IPS-15b (cell line): ENCODE measurements around the gene MPDU1.

ENCODE experiments used
- H3K27me3 ChIP-seq: one replicate; pipeline ENCODE4 v1.6.1; 2013; ENCODE audit warnings: low read length; ENCODE audit not compliant: control insufficient read depth, insufficient read depth
- H3K36me3 ChIP-seq: one replicate; pipeline ENCODE4 v1.6.1; 2013; ENCODE audit warnings: low read length; ENCODE audit not compliant: control insufficient read depth, insufficient read depth
- H3K4me1 ChIP-seq: one replicate; pipeline ENCODE4 v1.6.1; 2013; ENCODE audit warnings: mild to moderate bottlenecking, low read length; ENCODE audit not compliant: control insufficient read depth, insufficient read depth
- H3K4me3 ChIP-seq: one replicate; pipeline ENCODE4 v1.5.1; 2013; ENCODE audit warnings: low read depth, low read length
- H3K9ac ChIP-seq: one replicate; pipeline ENCODE4 v1.6.1; 2013; ENCODE audit warnings: low read depth, mild to moderate bottlenecking, low read length
- H3K9me3 ChIP-seq: one replicate; pipeline ENCODE4 v1.6.1; 2013; ENCODE audit warnings: mild to moderate bottlenecking, low read length; ENCODE audit not compliant: control insufficient read depth, insufficient read depth

The MPDU1 gene

DNA sequence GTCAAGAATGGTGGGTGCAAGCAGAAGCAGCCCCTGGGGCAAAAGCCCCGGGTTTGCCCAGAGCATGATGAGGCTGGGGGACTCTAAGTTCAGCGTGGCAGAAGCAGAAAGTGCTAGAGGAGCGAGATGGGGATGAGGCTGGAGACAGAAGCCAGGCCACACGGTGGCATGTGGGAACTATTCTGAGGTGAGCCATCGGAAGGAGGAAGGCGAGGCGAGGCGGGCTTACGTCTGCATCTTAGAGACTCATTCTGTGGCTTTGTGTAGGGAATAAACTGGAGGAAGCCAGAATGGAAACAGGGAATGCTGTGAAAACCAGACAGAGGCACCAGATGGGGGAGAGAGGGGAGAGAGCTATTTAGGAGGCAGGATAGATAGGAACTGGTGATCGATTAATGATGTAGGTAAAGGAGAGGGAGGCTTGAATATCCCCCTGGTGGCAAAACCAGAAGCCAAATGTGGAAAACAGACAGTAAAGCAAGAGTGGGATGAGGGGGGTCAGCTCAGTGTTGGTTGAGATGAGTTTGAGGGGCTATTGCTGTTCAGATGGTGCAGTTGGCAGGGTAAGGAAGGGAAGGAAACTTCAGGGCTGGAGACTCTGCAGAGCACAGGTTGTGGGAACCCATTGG lies 28.2 kb upstream of the MPDU1 start:
- H3K4me1 ChIP-seq: peaks cover 18% of the 10 kb centered on the region
- no peaks in the 10 kb centered on the region for H3K9me3 ChIP-seq
- no peaks in the 10 kb centered on the region for H3K36me3 ChIP-seq
- H3K27me3 ChIP-seq: no peaks in the 10 kb centered on the region
- no peak overlapping the region for H3K4me3 ChIP-seq
- H3K9ac ChIP-seq: no peak overlapping the region

- Histone ChIP-seq H3K9ac (no peak overlapping the region), H3K4me1 (peaks cover 22% of the 10 kb centered on the region), H3K4me3 (no peak overlapping the region)
Observed at GRCh38 chr17:7556627-7557026, 27.0 kb upstream of the MPDU1 start.

GRCh38 chr17:7557147-7557764 lies 26.4 kb upstream of the MPDU1 start:
- peak overlapping the region; percentile 37 for H3K9ac ChIP-seq
- H3K4me1 ChIP-seq: peaks cover 22% of the 10 kb centered on the region
- H3K36me3 ChIP-seq: no peaks in the 10 kb centered on the region
- H3K27me3 ChIP-seq: no peaks in the 10 kb centered on the region
- H3K9me3 ChIP-seq: no peaks in the 10 kb centered on the region
- peak overlapping the region; percentile 45 for H3K4me3 ChIP-seq

More at GRCh38 chr17:7556627-7557026, 27.0 kb upstream of the MPDU1 start:
- H3K9me3 ChIP-seq: no peaks in the 10 kb centered on the region
- no peaks in the 10 kb centered on the region for H3K36me3 ChIP-seq
- H3K27me3 ChIP-seq: no peaks in the 10 kb centered on the region

DNA sequence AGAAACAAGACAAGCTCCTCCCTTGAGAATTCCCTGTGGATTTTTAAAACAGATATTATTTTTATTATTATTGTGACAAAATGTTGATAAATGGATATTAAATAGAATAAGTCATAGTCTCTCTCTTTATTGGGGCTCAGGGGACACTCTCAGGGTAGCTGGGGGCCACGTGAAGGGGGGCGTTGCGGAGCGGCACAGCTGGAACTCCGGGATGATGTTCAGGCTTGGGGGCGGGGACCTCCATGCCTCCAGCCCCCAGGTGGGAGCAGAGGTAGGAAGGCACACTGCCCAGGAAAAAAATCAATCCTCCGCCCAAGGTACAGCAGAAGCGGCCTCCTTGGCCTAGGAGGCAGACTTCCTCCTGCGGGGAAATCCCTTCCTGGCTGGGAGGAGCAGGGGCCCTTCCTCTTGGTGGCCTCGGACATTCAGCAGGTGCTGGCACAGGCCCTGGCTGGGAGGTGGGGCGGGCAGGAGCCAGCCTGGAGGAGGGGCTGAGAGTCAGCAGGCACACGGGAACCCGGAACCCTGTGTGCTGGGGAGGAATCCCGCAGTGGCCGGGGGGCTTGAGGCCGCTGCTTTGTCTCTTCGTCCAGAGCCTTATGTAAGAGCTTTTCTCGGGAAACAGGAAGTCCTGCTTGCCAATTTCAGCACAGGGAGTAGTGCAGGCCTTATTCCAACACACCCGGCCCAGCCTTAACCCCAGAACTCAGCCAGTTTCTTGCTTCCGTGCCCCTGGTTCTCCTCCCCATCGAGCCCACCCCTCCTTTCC lies 25.7 kb upstream of the MPDU1 start:
- H3K9ac ChIP-seq: peak overlapping the region; percentile 41
- H3K36me3 ChIP-seq: no peaks in the 10 kb centered on the region
- peaks cover 22% of the 10 kb centered on the region for H3K4me1 ChIP-seq
- H3K27me3 ChIP-seq: no peaks in the 10 kb centered on the region
- no peaks in the 10 kb centered on the region for H3K9me3 ChIP-seq
- H3K4me3 ChIP-seq: peak overlapping the region; percentile 45

GRCh38 chr17:7558544-7559319 lies 24.9 kb upstream of the MPDU1 start, which contains the start of gene TNFSF13:
TSS of gene TNFSF13 (plus strand) at chr17:7558750. CDS start at chr17:7559040, 290 bp downstream.
- H3K4me3 ChIP-seq: peak within 1 kb of the TSS; percentile 45
- peak within 1 kb of the TSS; percentile 41 for H3K9ac ChIP-seq
- H3K27me3 ChIP-seq: no peaks in the 10 kb centered on the region
- peaks cover 22% of the 10 kb centered on the region for H3K4me1 ChIP-seq
- H3K9me3 ChIP-seq: no peaks in the 10 kb centered on the region
- H3K36me3 ChIP-seq: peaks cover 7% of the 10 kb centered on the region

DNA sequence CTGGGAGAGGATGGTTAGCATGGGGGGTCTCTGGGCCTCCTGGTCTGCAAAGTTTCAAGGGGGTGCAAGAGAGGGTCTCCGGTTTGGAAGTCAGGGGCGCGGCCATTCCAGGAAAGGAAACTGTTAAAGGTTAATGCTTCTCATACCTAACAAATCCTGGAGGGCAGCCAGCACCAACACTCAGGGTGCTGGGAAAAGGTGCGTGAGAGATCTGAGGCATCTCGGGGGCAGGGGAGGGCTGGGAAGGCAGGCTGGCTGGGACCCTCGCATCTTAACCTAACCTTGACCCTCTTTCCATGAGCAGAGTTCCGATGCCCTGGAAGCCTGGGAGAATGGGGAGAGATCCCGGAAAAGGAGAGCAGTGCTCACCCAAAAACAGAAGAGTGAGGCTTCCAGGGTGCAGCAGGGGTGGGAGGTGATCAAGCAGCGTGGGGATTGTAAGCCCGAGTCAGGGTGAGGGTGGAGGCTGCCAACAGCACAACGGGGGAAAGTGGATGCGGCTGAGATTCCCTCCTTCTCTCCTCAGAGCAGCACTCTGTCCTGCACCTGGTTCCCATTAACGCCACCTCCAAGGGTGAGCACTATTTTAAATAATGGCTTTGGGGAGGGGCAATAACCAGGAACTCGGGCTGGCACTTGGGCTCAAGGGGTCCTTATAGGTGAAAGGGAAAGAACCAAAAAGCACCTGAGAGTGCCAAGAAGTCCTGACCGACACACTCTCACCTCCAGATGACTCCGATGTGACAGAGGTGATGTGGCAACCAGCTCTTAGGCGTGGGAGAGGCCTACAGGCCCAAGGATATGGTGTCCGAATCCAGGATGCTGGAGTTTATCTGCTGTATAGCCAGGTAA lies 24.1 kb upstream of the MPDU1 start:
- Histone ChIP-seq H3K27me3 (no peaks in the 10 kb centered on the region), H3K4me3 (peak overlapping the region; percentile 94), H3K9ac (peak overlapping the region; percentile 51), H3K36me3 (peaks cover 14% of the 10 kb centered on the region), H3K4me1 (peaks cover 22% of the 10 kb centered on the region), H3K9me3 (no peaks in the 10 kb centered on the region)

- Histone ChIP-seq H3K4me1 (peaks cover 22% of the 10 kb centered on the region), H3K4me3 (peak overlapping the region; percentile 94), H3K9me3 (no peaks in the 10 kb centered on the region), H3K27me3 (no peaks in the 10 kb centered on the region), H3K36me3 (peaks cover 22% of the 10 kb centered on the region), H3K9ac (peak overlapping the region; percentile 51)
Observed at GRCh38 chr17:7560172-7561027, 23.3 kb upstream of the MPDU1 start.

GRCh38 chr17:7561028-7561575 lies 22.6 kb upstream of the MPDU1 start:
- H3K4me1 ChIP-seq: peaks cover 20% of the 10 kb centered on the region
- H3K9me3 ChIP-seq: no peaks in the 10 kb centered on the region
- peak overlapping the region; percentile 94 for H3K4me3 ChIP-seq
- no peaks in the 10 kb centered on the region for H3K27me3 ChIP-seq
- peak overlapping the region; percentile 85 for H3K9ac ChIP-seq
- peaks cover 26% of the 10 kb centered on the region for H3K36me3 ChIP-seq

GRCh38 chr17:7561589-7562207 lies 22.0 kb upstream of the MPDU1 start, which contains the start of gene SENP3:
TSS of gene SENP3 (plus strand) at chr17:7561919. CDS start at chr17:7563077, 1,158 bp downstream.
- peak within 1 kb of the TSS; percentile 85 for H3K9ac ChIP-seq
- peaks cover 29% of the 10 kb centered on the region for H3K36me3 ChIP-seq
- no peaks in the 10 kb centered on the region for H3K9me3 ChIP-seq
- peak within 1 kb of the TSS; percentile 94 for H3K4me3 ChIP-seq
- no peaks in the 10 kb centered on the region for H3K27me3 ChIP-seq
- peaks cover 20% of the 10 kb centered on the region for H3K4me1 ChIP-seq
